Stomach (tissue), 9 donors: ENCODE results near the gene ANKS1B. TPM values are rescaled to one million over a fixed set of nuclear protein-coding genes. Genes with fewer than 3 reads are reported as not detected.

ENCODE experiments used
- DNase-seq, 2 donors: peaks; one replicate each; pipeline versions ENCODE4 v3.0.0 to v3.0.0-alpha.2; 2013 to 2019
- H3K27ac ChIP-seq, 5 donors: fragments of 200-600 bp in 4 of 5; sonication (generic) in 4 of 5; one replicate each; pipeline ENCODE4 v1.5.1; 2013 to 2019; ENCODE audit warnings: mild to moderate bottlenecking in 1 of 5, moderate library complexity in 1 of 5
- H3K27me3 ChIP-seq, 3 donors: fragments of 200-600 bp; sonication (generic); one replicate each; pipeline ENCODE4 v1.5.1; 2017 to 2019; ENCODE audit warnings: mixed run types in 1 of 3
- H3K36me3 ChIP-seq, 4 donors: fragments of 200-600 bp; sonication (generic); 1 replicate in 3 of 4; 2 replicates in 1 of 4; pipeline ENCODE4 v1.5.1; 2016 to 2019
- H3K4me1 ChIP-seq, 4 donors: fragments of 200-600 bp; sonication (generic); one replicate each; pipeline ENCODE4 v1.5.1; 2016 to 2019
- H3K4me3 ChIP-seq, 4 donors: fragments of 200-600 bp; sonication (generic) in 3 of 4; one replicate each; pipeline ENCODE4 v1.5.1; 2016 to 2019; ENCODE audit warnings: mild to moderate bottlenecking in 1 of 4
- H3K9me3 ChIP-seq, 4 donors: fragments of 200-600 bp; sonication (generic); one replicate each; pipeline ENCODE4 v1.5.1; 2016 to 2019
- EP300 ChIP-seq: sonication (generic); formaldehyde crosslinking; IDR thresholded peaks from one replicate; pipeline ENCODE4 v1.6.1; 2017; ENCODE audit warnings: antibody characterized with exemption
- POLR2A ChIP-seq, 4 donors: fragments of 450-650 bp; IDR thresholded peaks; one replicate each; pipeline ENCODE4 v1.6.1; 2016; ENCODE audit warnings: antibody characterized with exemption in 4 of 4, control low read depth in 2 of 4, mild to moderate bottlenecking in 1 of 4, moderate library complexity in 1 of 4
- POLR2AphosphoS5 ChIP-seq, 3 donors: sonication (generic); formaldehyde crosslinking; IDR thresholded peaks; one replicate each; pipeline ENCODE4 v1.6.1; 2016; ENCODE audit warnings: antibody characterized with exemption in 3 of 3
- WGBS, 5 donors: extraction: QIAGEN DNeasy Blood & Tissue Kit in 3 of 5; methylation state at CpG; one replicate each; pipeline versions ENCODE4 v1.1.5 to v1.1.7; 2013 to 2018; 5-methylcytosine and 5-hydroxymethylcytosine counted together
- intact Hi-C: fragments of 100-400 bp; cut with DNase I; formaldehyde crosslinking; loops from one replicate; pipeline ENCODE4 v1.15.1; 2023; ENCODE audit warnings: low total_unique reads
- polyA plus RNA-seq, 3 donors: library from polyadenylated mRNA; stranded (reverse); fragments of 200-250 nt; gene quantifications; one replicate each; pipeline ENCODE4 v1.2.3, GENCODE V29; 2013
- small RNA-seq, 4 donors: library from RNA; depleted of rRNA; stranded (forward); fragments of <200 nt; gene quantifications; one replicate each; pipeline ENCODE3, GENCODE V24; 2016
- total RNA-seq, 5 donors: library from RNA; depleted of rRNA; stranded (reverse); fragments of >200 nt; gene quantifications; one replicate each; pipeline versions ENCODE4 v1.1.0 to v1.2.3, GENCODE V29; 2014 to 2016
- TF ChIP-seq, protein P1 (sequence below), 7 experiments: fragments of 450-650 bp in 4 of 7; fragments of 200-600 bp in 3 of 7; sonication (generic) in 3 of 7; IDR thresholded peaks; one replicate each; pipeline ENCODE4 v1.5.1; 2016 to 2019; ENCODE audit warnings: antibody characterized with exemption in 7 of 7, control low read depth in 2 of 7, mild to moderate bottlenecking in 1 of 7
- donor health status: healthy with polysubstance abuse.
- donor health status: Bipolar disorder and iron deficiency.
- donor health status: healthy.

ANKS1B gene
- total and polyA plus RNA-seq, 8 donors = 0.73 to 26.8 (median 2.2) TPM; not detected in 2

DNA sequence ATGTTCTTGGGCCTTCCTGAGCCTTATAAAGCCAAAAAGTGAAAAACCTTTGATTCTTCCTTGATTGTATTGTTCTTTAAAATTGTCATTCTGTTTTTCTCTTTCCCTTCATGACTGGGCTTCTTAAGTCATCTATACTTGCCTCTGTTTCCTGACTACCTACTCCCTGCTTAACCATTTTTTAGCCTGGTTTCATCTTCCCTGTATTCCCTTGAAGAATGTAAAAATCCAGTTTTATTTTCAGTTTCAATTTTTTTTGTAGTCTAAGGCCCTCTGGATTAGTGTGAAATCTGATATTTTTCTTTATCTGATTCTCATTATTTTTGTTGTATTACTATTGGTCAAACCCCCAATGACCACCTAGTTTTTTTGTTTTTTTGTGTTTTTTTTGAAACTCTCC lies 1293.4 kb downstream of the ANKS1B start:
- intact Hi-C loops = no loop called here
- H3K4me3 ChIP-seq = no peak overlapping the region
- TF ChIP-seq, protein P1, sequence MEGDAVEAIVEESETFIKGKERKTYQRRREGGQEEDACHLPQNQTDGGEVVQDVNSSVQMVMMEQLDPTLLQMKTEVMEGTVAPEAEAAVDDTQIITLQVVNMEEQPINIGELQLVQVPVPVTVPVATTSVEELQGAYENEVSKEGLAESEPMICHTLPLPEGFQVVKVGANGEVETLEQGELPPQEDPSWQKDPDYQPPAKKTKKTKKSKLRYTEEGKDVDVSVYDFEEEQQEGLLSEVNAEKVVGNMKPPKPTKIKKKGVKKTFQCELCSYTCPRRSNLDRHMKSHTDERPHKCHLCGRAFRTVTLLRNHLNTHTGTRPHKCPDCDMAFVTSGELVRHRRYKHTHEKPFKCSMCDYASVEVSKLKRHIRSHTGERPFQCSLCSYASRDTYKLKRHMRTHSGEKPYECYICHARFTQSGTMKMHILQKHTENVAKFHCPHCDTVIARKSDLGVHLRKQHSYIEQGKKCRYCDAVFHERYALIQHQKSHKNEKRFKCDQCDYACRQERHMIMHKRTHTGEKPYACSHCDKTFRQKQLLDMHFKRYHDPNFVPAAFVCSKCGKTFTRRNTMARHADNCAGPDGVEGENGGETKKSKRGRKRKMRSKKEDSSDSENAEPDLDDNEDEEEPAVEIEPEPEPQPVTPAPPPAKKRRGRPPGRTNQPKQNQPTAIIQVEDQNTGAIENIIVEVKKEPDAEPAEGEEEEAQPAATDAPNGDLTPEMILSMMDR (IDR thresholded peaks at IDR 0.05) = no peak
- H3K4me1 ChIP-seq = no peaks in the 10 kb centered on the region
- no peak overlapping the region for H3K27ac ChIP-seq
- H3K36me3 ChIP-seq = peaks cover 7 to 88% (median 74%) of the 10 kb centered on the region in 4 donors
- no peak for DNase-seq
- H3K9me3 ChIP-seq = no peaks in the 10 kb centered on the region
- no peaks in the 10 kb centered on the region for H3K27me3 ChIP-seq

DNA sequence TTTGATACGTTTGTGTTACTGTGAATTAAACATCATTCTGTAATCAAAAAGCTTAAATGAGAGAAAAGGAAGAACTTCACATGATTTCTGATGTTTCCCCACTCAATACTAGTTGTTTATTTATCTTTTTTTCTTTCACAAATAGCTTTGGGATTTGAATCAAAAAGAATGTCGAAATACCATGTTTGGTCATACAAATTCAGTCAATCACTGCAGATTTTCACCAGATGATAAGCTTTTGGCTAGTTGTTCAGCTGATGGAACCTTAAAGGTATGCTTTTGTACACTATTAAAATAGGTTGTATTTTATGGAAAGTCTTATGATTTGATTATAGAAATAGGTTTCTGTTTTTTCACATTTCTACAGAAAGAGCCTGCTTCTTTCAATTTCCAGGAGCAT lies 1298.1 kb downstream of the ANKS1B start:
- WGBS, 5 donors = 75 to 88% (median 80%) methylated on average over 2 of the region's 2 CpGs
- DNase-seq = no peak
- intact Hi-C loops = no loop called here
- Histone ChIP-seq H3K4me3 (no peak overlapping the region), H3K27me3 (no peaks in the 10 kb centered on the region), H3K27ac (no peak overlapping the region), H3K9me3 (no peaks in the 10 kb centered on the region), H3K36me3 (peaks cover 17 to 96% (median 92%) of the 10 kb centered on the region in 4 donors), H3K4me1 (no peaks in the 10 kb centered on the region)
- TF ChIP-seq POLR2A (IDR thresholded peaks at IDR 0.05) (no peak), EP300 (no peak), POLR2AphosphoS5 (IDR thresholded peaks at IDR 0.05) (no peak)
- TF ChIP-seq, protein P1 (IDR thresholded peaks at IDR 0.05) = no peak

Small RNA genes lying within 50 kb of the gene (small RNA-seq; reads per million reads assigned to genes)
- 0 to 0.39 (median 0.10) reads per million in 4 donors for gene RNA5SP366

Other genes with a start within 250 kb of the ANKS1B start
- gene BLTP3B, start 157.9 kb upstream of the ANKS1B start, total RNA-seq = 10 to 100 TPM; 13.9 to 62.6 (median 35.3) TPM
- 10 to 100 TPM in 1 of 3 donors, 1 to 10 TPM in 2; 4.7 to 10.3 (median 6.6) TPM for gene BLTP3B, start 157.9 kb upstream of the ANKS1B start, polyA plus RNA-seq
- 10 to 100 TPM in 2 of 5 donors, 1 to 10 TPM in 2, under 1 TPM in 1; 0.58 to 40.7 (median 8.4) TPM for gene ACTR6, start 215.9 kb upstream of the ANKS1B start, total RNA-seq
- gene ACTR6, start 215.9 kb upstream of the ANKS1B start, polyA plus RNA-seq = 10 to 100 TPM; 12.1 to 17.1 (median 14.7) TPM